Sciatic nerve (tissue), 2 donors: ENCODE data around the gene MUCL1. TPM values are rescaled to one million over a fixed set of nuclear protein-coding genes. Genes with fewer than 3 reads are reported as not detected.
"Not testable (repeated sequence)": the region's sequence is repeated elsewhere in the genome, so short reads cannot be mapped to it uniquely, and the experiment has no call there.

Source experiments
- ATAC-seq: fragments of 200-7000 bp; cut with Tn5 transposase; one replicate; pipeline ENCODE4 v1.9.1; 2020; ENCODE audit warnings: mild to moderate bottlenecking, moderate library complexity
- DNase-seq: peaks from one replicate; pipeline ENCODE4 v3.0.0-alpha.2; 2020; ENCODE audit warnings: low spot score
- intact Hi-C: fragments of 100-400 bp; cut with DNase I; formaldehyde crosslinking; loops from one replicate; pipeline ENCODE4 v1.14.2; 2022
- total RNA-seq: library from RNA; stranded (reverse); fragmentation: NEBNext Ultra II Directional; extraction: Animal tissue kit (Norgen Biotek cat#: 25700); gene quantifications from one replicate; pipeline ENCODE4 v1.2.1, GENCODE V29; 2021
- donor health status: DM: no; HTN: no; CAD: no.
- donor health status: DM: no; HTN: no; CAD: no.

MUCL1 gene
- total RNA-seq, 1 donor from 2014 or later, result not detected

- intact Hi-C loops, DNase-seq, ATAC-seq: not testable (repeated sequence)
Observed at GRCh38 chr12:54888428-54888827, 34.1 kb downstream of the MUCL1 start.

GRCh38 chr12:54890339-54890738 is 36.0 kb downstream of the MUCL1 start:
- ATAC-seq, result no peak
- no peak for DNase-seq
- intact Hi-C loops, result no loop called here

GRCh38 chr12:54891717-54892478 is 37.6 kb downstream of the MUCL1 start:
- ATAC-seq, result no peak
- DNase-seq, result no peak
- intact Hi-C loops, result no loop called here

Other genes starting within 250 kb of the MUCL1 start
- gene LACRT, start 219.6 kb upstream of the MUCL1 start, total RNA-seq, result not detected
- gene DCD, start 206.2 kb upstream of the MUCL1 start, total RNA-seq, result not detected
- gene TESPA1, start 130.2 kb downstream of the MUCL1 start, total RNA-seq, result 3.1 TPM
- not detected for gene NEUROD4, start 165.5 kb downstream of the MUCL1 start, total RNA-seq